SK-N-SH treated with all-trans-retinoic acid at 6 μM for 48 hours (cell line): ENCODE data around the gene CSHL1.

Experiments
- ATAC-seq: fragments of 200-7000 bp; cut with Tn5 transposase; 3 replicates; pipeline ENCODE4 v1.9.1; 2020; ENCODE audit warnings: mild to moderate bottlenecking, moderate library complexity
- BACH2 ChIP-seq: fragments of 250-450 bp; sonication (Bioruptor Pico); IDR thresholded peaks from 2 replicates; pipeline ENCODE4 v1.9.0; 2021; ENCODE audit warnings: mild to moderate bottlenecking, borderline replicate concordance
- CSDC2 ChIP-seq: fragments of 250-450 bp; sonication (Bioruptor Pico); IDR thresholded peaks from 2 replicates; pipeline ENCODE4 v1.5.0; 2020; ENCODE audit warnings: mild to moderate bottlenecking, moderate library complexity
- ESRRG ChIP-seq: fragments of 250-450 bp; sonication (Bioruptor Pico); IDR thresholded peaks from 2 replicates; pipeline ENCODE4 v1.6.1; 2021; ENCODE audit warnings: mild to moderate bottlenecking
- GLIS3 ChIP-seq: fragments of 250-450 bp; sonication (Bioruptor Pico); IDR thresholded peaks from 2 replicates; pipeline ENCODE4 v1.5.0; 2020; ENCODE audit warnings: mild to moderate bottlenecking, moderate library complexity
- ISL1 ChIP-seq: fragments of 250-450 bp; sonication (Bioruptor Pico); IDR thresholded peaks from 2 replicates; pipeline ENCODE4 v2.1.2; 2022; ENCODE audit warnings: mild to moderate bottlenecking, moderate library complexity
- OSR1 ChIP-seq: fragments of 250-450 bp; sonication (Bioruptor Pico); IDR thresholded peaks from 2 replicates; pipeline ENCODE4 v1.8.0; 2022; ENCODE audit warnings: moderate library complexity, mild to moderate bottlenecking, inconsistent platforms
- PATZ1 ChIP-seq: fragments of 250-450 bp; sonication (Bioruptor Pico); IDR thresholded peaks from 2 replicates; pipeline ENCODE4 v1.8.0; 2020; ENCODE audit warnings: mild to moderate bottlenecking, moderate library complexity, borderline replicate concordance
- PPARA ChIP-seq: fragments of 250-450 bp; sonication (Bioruptor Pico); IDR thresholded peaks from 2 replicates; pipeline ENCODE4 v1.5.0; 2020; ENCODE audit warnings: mild to moderate bottlenecking, borderline replicate concordance
- RARB ChIP-seq: fragments of 250-450 bp; sonication (Bioruptor Pico); IDR thresholded peaks from 2 replicates; pipeline ENCODE4 v1.8.0; 2021; ENCODE audit warnings: mild to moderate bottlenecking, moderate library complexity
- SNAI2 ChIP-seq: fragments of 250-450 bp; sonication (Bioruptor Pico); IDR thresholded peaks from 2 replicates; pipeline ENCODE4 v1.5.0; 2020; ENCODE audit warnings: mild to moderate bottlenecking, moderate library complexity
- TCF4 ChIP-seq: fragments of 250-450 bp; sonication (Bioruptor Pico); IDR thresholded peaks from 2 replicates; pipeline ENCODE4 v1.8.0; 2021; ENCODE audit warnings: mild to moderate bottlenecking, moderate library complexity, borderline replicate concordance
- TOX ChIP-seq: fragments of 250-450 bp; sonication (Bioruptor Pico); IDR thresholded peaks from 2 replicates; pipeline ENCODE4 v1.8.0; 2021; ENCODE audit warnings: mild to moderate bottlenecking, moderate library complexity, borderline replicate concordance
- TSHZ2 ChIP-seq: fragments of 250-450 bp; sonication (Bioruptor Pico); IDR thresholded peaks from 2 replicates; pipeline ENCODE4 v1.5.0; 2020; ENCODE audit warnings: mild to moderate bottlenecking, moderate library complexity
- ZC3H10 ChIP-seq: fragments of 250-450 bp; sonication (Bioruptor Pico); IDR thresholded peaks from 2 replicates; pipeline ENCODE4 v1.5.1; 2021; ENCODE audit warnings: mild to moderate bottlenecking, moderate library complexity
- ZFP3 ChIP-seq: fragments of 250-450 bp; sonication (Bioruptor Pico); IDR thresholded peaks from 2 replicates; pipeline ENCODE4 v1.5.0; 2020; ENCODE audit warnings: mild to moderate bottlenecking, moderate library complexity
- ZFP30 ChIP-seq: fragments of 450-650 bp; formaldehyde crosslinking; IDR thresholded peaks from 2 replicates; pipeline ENCODE4 v1.5.0; 2022; ENCODE audit warnings: mild to moderate bottlenecking, moderate library complexity
- ZNF70 ChIP-seq: fragments of 450-650 bp; formaldehyde crosslinking; IDR thresholded peaks from 2 replicates; pipeline ENCODE4 v1.5.0; 2020; ENCODE audit warnings: mild to moderate bottlenecking, moderate library complexity
- ZNF8 ChIP-seq: fragments of 450-650 bp; formaldehyde crosslinking; IDR thresholded peaks from 2 replicates; pipeline ENCODE4 v1.5.0; 2020; ENCODE audit warnings: mild to moderate bottlenecking, moderate library complexity
- TF ChIP-seq, protein P1 (sequence below): fragments of 250-450 bp; sonication (Bioruptor Pico); IDR thresholded peaks from 2 replicates; pipeline ENCODE4 v1.5.1; 2020; ENCODE audit warnings: low read depth, mild to moderate bottlenecking, moderate library complexity

Gene CSHL1

GRCh38 chr17:63929860-63930766 lies 19.1 kb upstream of the CSHL1 start:
- TF ChIP-seq OSR1 (no peak), BACH2 (CRISPR knock-in tag) (no peak), ZNF70 (CRISPR knock-in tag) (no peak), ZNF8 (CRISPR knock-in tag) (no peak), ZFP30 (CRISPR knock-in tag) (no peak), TCF4 (CRISPR knock-in tag) (no peak), SNAI2 (no peak), PATZ1 (CRISPR knock-in tag) (no peak), CSDC2 (CRISPR knock-in tag) (no peak), PPARA (CRISPR knock-in tag) (no peak), ZC3H10 (CRISPR knock-in tag) (no peak), TSHZ2 (CRISPR knock-in tag) (no peak), ESRRG (CRISPR knock-in tag) (no peak), ZFP3 (CRISPR knock-in tag) (no peak), ISL1 (CRISPR knock-in tag) (no peak)
- TF ChIP-seq, protein P1, sequence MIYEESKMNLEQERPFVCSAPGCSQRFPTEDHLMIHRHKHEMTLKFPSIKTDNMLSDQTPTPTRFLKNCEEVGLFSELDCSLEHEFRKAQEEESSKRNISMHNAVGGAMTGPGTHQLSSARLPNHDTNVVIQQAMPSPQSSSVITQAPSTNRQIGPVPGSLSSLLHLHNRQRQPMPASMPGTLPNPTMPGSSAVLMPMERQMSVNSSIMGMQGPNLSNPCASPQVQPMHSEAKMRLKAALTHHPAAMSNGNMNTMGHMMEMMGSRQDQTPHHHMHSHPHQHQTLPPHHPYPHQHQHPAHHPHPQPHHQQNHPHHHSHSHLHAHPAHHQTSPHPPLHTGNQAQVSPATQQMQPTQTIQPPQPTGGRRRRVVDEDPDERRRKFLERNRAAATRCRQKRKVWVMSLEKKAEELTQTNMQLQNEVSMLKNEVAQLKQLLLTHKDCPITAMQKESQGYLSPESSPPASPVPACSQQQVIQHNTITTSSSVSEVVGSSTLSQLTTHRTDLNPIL: no peak
- ATAC-seq: no peak

- TF ChIP-seq ZNF8 (CRISPR knock-in tag): no peak
- TF ChIP-seq, protein P1: no peak
- no peak for TF ChIP-seq ZNF70 (CRISPR knock-in tag)
- TF ChIP-seq ESRRG (CRISPR knock-in tag): no peak
- TF ChIP-seq BACH2 (CRISPR knock-in tag): no peak
- no peak for TF ChIP-seq RARB (CRISPR knock-in tag)
- TF ChIP-seq ISL1 (CRISPR knock-in tag): no peak
- no peak for TF ChIP-seq GLIS3 (CRISPR knock-in tag)
- TF ChIP-seq SNAI2: no peak
- no peak for TF ChIP-seq ZC3H10 (CRISPR knock-in tag)
- no peak for TF ChIP-seq OSR1
- TF ChIP-seq CSDC2 (CRISPR knock-in tag): no peak
- no peak for TF ChIP-seq TSHZ2 (CRISPR knock-in tag)
- TF ChIP-seq TOX (CRISPR knock-in tag): no peak
- no peak for ATAC-seq
Measured at GRCh38 chr17:63928966-63929695, 18.1 kb upstream of the CSHL1 start.
